Thyroid gland (tissue), 4 donors: ENCODE measurements around the gene DUSP12.

Experiments
- CTCF ChIP-seq, 6 experiments: fragments of 200-600 bp in 3 of 6; fragments of 450-650 bp in 3 of 6; sonication (generic) in 3 of 6; IDR thresholded peaks; one replicate each; pipeline ENCODE4 v1.5.1; 2016 to 2019; ENCODE audit warnings: antibody characterized with exemption in 6 of 6, mild to moderate bottlenecking in 2 of 6, inconsistent platforms in 1 of 6, moderate library complexity in 1 of 6
- POLR2A ChIP-seq, 2 donors: fragments of 450-650 bp; IDR thresholded peaks; one replicate each; pipeline ENCODE4 v1.6.1; 2017; ENCODE audit warnings: antibody characterized with exemption in 2 of 2, mild to moderate bottlenecking in 2 of 2, moderate library complexity in 1 of 2

DNA sequence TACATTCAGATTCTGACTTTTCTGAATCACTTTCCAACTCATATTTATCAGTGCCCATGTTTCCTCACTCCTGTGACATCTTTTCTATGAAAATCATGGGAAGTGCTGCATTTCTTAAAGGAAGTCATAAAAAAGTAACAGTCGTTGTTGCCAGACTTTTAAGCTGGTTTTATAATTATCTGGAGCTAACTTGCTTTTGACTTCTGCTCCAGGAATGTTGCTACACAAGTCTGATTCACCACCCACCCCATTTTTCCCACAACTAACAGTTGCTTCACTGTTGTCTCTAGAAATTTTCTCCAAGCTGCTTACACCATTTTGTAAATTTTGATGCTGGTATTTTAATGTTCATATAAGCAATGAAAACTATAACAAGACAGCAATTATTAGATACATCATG is 16.1 kb upstream of the DUSP12 start:
- TF ChIP-seq CTCF (IDR thresholded peaks at IDR 0.05), result no peak
- no peak for TF ChIP-seq POLR2A (IDR thresholded peaks at IDR 0.05)
